ENCODE data around the gene RANBP17. TPM values are rescaled to one million over a fixed set of nuclear protein-coding genes. Genes with fewer than 3 reads are reported as not detected.
A peak's percentile ranks its signal among the peaks of the same experiment; 100 is the strongest.

RANBP17 gene
- total and polyA plus RNA-seq, 2 donors from 2014 or later: 2.0 to 15.4 TPM

GRCh38 chr5:170875811-170876210, 14.0 kb downstream of the RANBP17 start:
- DNase-seq (no peak), FAIRE-seq (no peak)
- intact Hi-C loops (cut with DNase I): no loop called here
- Histone ChIP-seq H3K36me3 (ENCODE audit: control insufficient read depth in 2 of 3, insufficient read depth in 3 of 3, low read length in 3 of 3) (no peaks in the 10 kb centered on the region), H3K9ac (ENCODE audit: low read length in 3 of 3) (no peak overlapping the region), H3K4me3 (ENCODE audit: low read length in 3 of 3) (no peak overlapping the region), H3K4me1 (ENCODE audit: control insufficient read depth in 2 of 3, insufficient read depth in 2 of 3, low read depth in 1 of 3, low read length in 3 of 3) (no peaks in the 10 kb centered on the region), H3K27me3 (ENCODE audit: control insufficient read depth, insufficient read depth, low read length) (no peaks in the 10 kb centered on the region), H3K27ac (ENCODE audit: low read depth in 2 of 2, low read length in 2 of 2) (no peak overlapping the region), H3K9me3 (ENCODE audit: control insufficient read depth in 2 of 3, insufficient read depth in 1 of 3, low read length in 3 of 3) (peaks cover 0 to 2% (median 0%) of the 10 kb centered on the region in 3 donors)
- no peak for TF ChIP-seq CTCF (IDR thresholded peaks at IDR 0.05; ENCODE audit: borderline replicate concordance, extremely low read depth, insufficient read depth)

GRCh38 chr5:170880084-170880483, 18.3 kb downstream of the RANBP17 start:
- H3K27me3 ChIP-seq (ENCODE audit: control insufficient read depth, insufficient read depth, low read length): no peaks in the 10 kb centered on the region
- peaks cover 0 to 2% (median 0%) of the 10 kb centered on the region in 3 donors for H3K9me3 ChIP-seq (ENCODE audit: control insufficient read depth in 2 of 3, insufficient read depth in 1 of 3, low read length in 3 of 3)
- TF ChIP-seq CTCF (IDR thresholded peaks at IDR 0.05; ENCODE audit: borderline replicate concordance, extremely low read depth, insufficient read depth): no peak

GRCh38 chr5:170882345-170882744, 20.5 kb downstream of the RANBP17 start:
- H3K9me3 ChIP-seq (ENCODE audit: control insufficient read depth in 2 of 3, insufficient read depth in 1 of 3, low read length in 3 of 3): no peaks in the 10 kb centered on the region
- no peaks in the 10 kb centered on the region for H3K36me3 ChIP-seq (ENCODE audit: control insufficient read depth in 2 of 3, insufficient read depth in 3 of 3, low read length in 3 of 3)
- H3K27me3 ChIP-seq (ENCODE audit: control insufficient read depth, insufficient read depth, low read length): no peaks in the 10 kb centered on the region
- no peak for TF ChIP-seq CTCF (IDR thresholded peaks at IDR 0.05; ENCODE audit: borderline replicate concordance, extremely low read depth, insufficient read depth)
- intact Hi-C loops (cut with DNase I): no loop called here
- FAIRE-seq (no peak), DNase-seq (no peak)
- H3K27ac ChIP-seq (ENCODE audit: low read depth in 2 of 2, low read length in 2 of 2): no peak overlapping the region
- no peak overlapping the region for H3K4me3 ChIP-seq (ENCODE audit: low read length in 3 of 3)
- no peaks in the 10 kb centered on the region for H3K4me1 ChIP-seq (ENCODE audit: control insufficient read depth in 2 of 3, insufficient read depth in 2 of 3, low read depth in 1 of 3, low read length in 3 of 3)
- H3K9ac ChIP-seq (ENCODE audit: low read length in 3 of 3): no peak overlapping the region

More at GRCh38 chr5:170880084-170880483, 18.3 kb downstream of the RANBP17 start:
- H3K36me3 ChIP-seq (ENCODE audit: control insufficient read depth in 2 of 3, insufficient read depth in 3 of 3, low read length in 3 of 3): no peaks in the 10 kb centered on the region
- no peak for FAIRE-seq
- H3K4me1 ChIP-seq (ENCODE audit: control insufficient read depth in 2 of 3, insufficient read depth in 2 of 3, low read depth in 1 of 3, low read length in 3 of 3): no peaks in the 10 kb centered on the region
- H3K9ac ChIP-seq (ENCODE audit: low read length in 3 of 3): no peak overlapping the region
- H3K4me3 ChIP-seq (ENCODE audit: low read length in 3 of 3): no peak overlapping the region
- intact Hi-C loops (cut with DNase I): no loop called here
- no peak for DNase-seq
- no peak overlapping the region for H3K27ac ChIP-seq (ENCODE audit: low read depth in 2 of 2, low read length in 2 of 2)

GRCh38 chr5:170885256-170885655, 23.4 kb downstream of the RANBP17 start:
- no peak for FAIRE-seq
- Histone ChIP-seq H3K4me3 (ENCODE audit: low read length in 3 of 3) (no peak overlapping the region), H3K27ac (ENCODE audit: low read depth in 2 of 2, low read length in 2 of 2) (no peak overlapping the region), H3K9me3 (ENCODE audit: control insufficient read depth in 2 of 3, insufficient read depth in 1 of 3, low read length in 3 of 3) (no peaks in the 10 kb centered on the region), H3K27me3 (ENCODE audit: control insufficient read depth, insufficient read depth, low read length) (no peaks in the 10 kb centered on the region), H3K36me3 (ENCODE audit: control insufficient read depth in 2 of 3, insufficient read depth in 3 of 3, low read length in 3 of 3) (no peaks in the 10 kb centered on the region), H3K9ac (ENCODE audit: low read length in 3 of 3) (no peak overlapping the region), H3K4me1 (ENCODE audit: control insufficient read depth in 2 of 3, insufficient read depth in 2 of 3, low read depth in 1 of 3, low read length in 3 of 3) (no peaks in the 10 kb centered on the region)
- no peak for TF ChIP-seq CTCF (IDR thresholded peaks at IDR 0.05; ENCODE audit: borderline replicate concordance, extremely low read depth, insufficient read depth)
- DNase-seq: peak in 1 of 5 donors; percentile 1
- intact Hi-C loops (cut with DNase I): no loop called here
